GM12878 (cell line): ENCODE data around the gene EEF1AKMT2. TPM values are rescaled to one million over a fixed set of nuclear protein-coding genes. Genes with fewer than 3 reads are reported as not detected.

Source experiments
- ATAC-seq: fragments of 200-7000 bp; cut with Tn5 transposase; 3 replicates; pipeline ENCODE4 v1.9.1; 2020; ENCODE audit warnings: mild to moderate bottlenecking, moderate library complexity
- BruUV-seq: library from RNA; stranded (reverse); fragments of 400-500 nt; replicated peaks from 2 replicates; lab custom pipeline; 2021; lab: Mats Ljungman, UMichigan
- CTCF ChIA-PET: fragments of 300-600 bp; sonication (Branson Sonifier 250); formaldehyde crosslinking; extraction: SDS; loops from one replicate; lab custom pipeline; 2021; ENCODE audit warnings: inconsistent platforms; lab: Yijun Ruan, JAX
- POLR2A ChIA-PET: fragments of 350-600 bp; formaldehyde crosslinking; extraction: SDS; loops from one replicate; lab custom pipeline; 2021; ENCODE audit warnings: inconsistent platforms; lab: Charles Lee
- RAD21 ChIA-PET: fragments of 300-600 bp; sonication (Branson Sonifier 250); formaldehyde crosslinking; loops from one replicate; lab custom pipeline; 2023; ENCODE audit warnings: antibody characterized with exemption; ENCODE audit not compliant: unreplicated experiment; lab: Charles Lee
- SMC1A ChIA-PET: fragments of 300-600 bp; sonication (Branson Sonifier 250); formaldehyde crosslinking; loops from one replicate; lab custom pipeline; 2023; ENCODE audit not compliant: unreplicated experiment, uncharacterized antibody; lab: Charles Lee
- DNase-seq: peaks from one replicate; pipeline ENCODE4 v3.0.0-alpha.2; 2011; ENCODE audit warnings: low read depth, low spot score
- FAIRE-seq: peaks from 3 replicates; lab custom pipeline; 2011; peaks lifted over from hg19 to GRCh38; lab: Jason Lieb, UNC
- H2AFZ ChIP-seq: 2 replicates; pipeline ENCODE4 v1.6.0; 2011; ENCODE audit warnings: low read depth, low read length, control low read depth; ENCODE audit not compliant: control insufficient read depth
- H3K27ac ChIP-seq: 2 replicates; pipeline ENCODE4 v1.5.1; 2011; ENCODE audit warnings: control low read depth; ENCODE audit not compliant: control insufficient read depth, insufficient read depth
- H3K27me3 ChIP-seq, 2 experiments: replicated peaks in 1 of 2; 2 replicates each; pipeline versions ENCODE4 v1.6.0 to v1.6.1; 2011; ENCODE audit warnings: low read length in 1 of 2; ENCODE audit not compliant: control insufficient read depth in 2 of 2, insufficient read depth in 2 of 2
- H3K36me3 ChIP-seq, 2 experiments: 2 replicates each; pipeline ENCODE4 v1.5.1; 2011; ENCODE audit warnings: low read length in 1 of 2; ENCODE audit not compliant: control insufficient read depth in 2 of 2, insufficient read depth in 2 of 2
- H3K4me1 ChIP-seq: 2 replicates; pipeline ENCODE4 v1.6.1; 2011; ENCODE audit warnings: mild to moderate bottlenecking, low read length, moderate library complexity, mixed read lengths; ENCODE audit not compliant: control insufficient read depth, insufficient read depth
- H3K4me2 ChIP-seq: 2 replicates; pipeline ENCODE4 v1.6.0; 2011; ENCODE audit warnings: control low read depth; ENCODE audit not compliant: control insufficient read depth, insufficient read depth
- H3K4me3 ChIP-seq: fragments of 200-600 bp; sonication (generic); 2 replicates; pipeline ENCODE4 v1.5.1; 2016
- H3K79me2 ChIP-seq: 2 replicates; pipeline ENCODE4 v1.6.0; 2011; ENCODE audit warnings: low read length; ENCODE audit not compliant: control insufficient read depth, insufficient read depth
- H3K9ac ChIP-seq: 2 replicates; pipeline ENCODE4 v1.8.0; 2011; ENCODE audit warnings: low read length, control low read depth, mixed read lengths; ENCODE audit not compliant: control insufficient read depth, insufficient read depth
- H3K9me3 ChIP-seq: replicated peaks from 3 replicates; pipeline ENCODE4 v1.5.1; 2011; ENCODE audit warnings: mild to moderate bottlenecking, low read length; ENCODE audit not compliant: control insufficient read depth, insufficient read depth
- H4K20me1 ChIP-seq: 2 replicates; pipeline ENCODE4 v1.6.0; 2011; ENCODE audit not compliant: control insufficient read depth, insufficient read depth
- EGR1 ChIP-seq, 2 experiments: IDR thresholded peaks; 1 replicate in 1 of 2; 2 replicates in 1 of 2; pipeline ENCODE4 v1.6.1; 2011 to 2012; ENCODE audit warnings: low read depth in 2 of 2, low read length in 2 of 2, borderline replicate concordance in 1 of 2, mild to moderate bottlenecking in 1 of 2, moderate library complexity in 1 of 2
- IRF4 ChIP-seq: IDR thresholded peaks from 2 replicates; pipeline ENCODE4 v1.6.1; 2011; ENCODE audit warnings: low read depth, low read length
- KAT2A ChIP-seq: conservative IDR thresholded peaks from 2 replicates; pipeline ENCODE4 v1.6.1; 2011; ENCODE audit warnings: low read depth, low read length; ENCODE audit not compliant: control insufficient read depth
- NBN ChIP-seq: fragments of 450-650 bp; IDR thresholded peaks from 2 replicates; pipeline ENCODE4 v1.6.1; 2016
- POU2F2 ChIP-seq: IDR thresholded peaks from 3 replicates; pipeline ENCODE4 v1.6.1; 2011; ENCODE audit warnings: low read depth, mild to moderate bottlenecking, low read length, borderline replicate concordance
- SMC3 ChIP-seq: IDR thresholded peaks from 2 replicates; pipeline ENCODE4 v1.6.1; 2011; ENCODE audit warnings: low read length, improper control_type of control experiment, borderline replicate concordance
- ZNF274 ChIP-seq: IDR thresholded peaks from one replicate; pipeline ENCODE4 v1.8.0; 2011; ENCODE audit not compliant: insufficient read length, insufficient read depth
- WGBS: methylation state at CpG from one replicate; pipeline ENCODE4 v1.1.6; 2016; ENCODE audit warnings: low lambda C conversion rate; ENCODE audit not compliant: insufficient replicate concordance, insufficient coverage; ENCODE audit errors: missing lambda C conversion rate; 5-methylcytosine and 5-hydroxymethylcytosine counted together
- in situ Hi-C: fragments of 300-500 bp; cut with MboI; formaldehyde crosslinking; loops from 9 replicates; pipeline ENCODE4 v1.14.3; 2018; ENCODE audit warnings: mixed read lengths
- intact Hi-C: fragments of 100-400 bp; cut with micrococcal nuclease; formaldehyde crosslinking; loops from one replicate; pipeline ENCODE4 v1.14.2; 2022; ENCODE audit not compliant: unreplicated experiment
- polyA plus RNA-seq, 11 experiments: library from polyadenylated mRNA; depleted of rRNA in 4 of 11; unstranded in 6 of 11; stranded (reverse) in 5 of 11; fragments of >200 nt; fragmentation: Nextera tagmentation in 4 of 11; fragmentation: Illumina TruSeq in 1 of 11; extraction: Ambion mirVana in 4 of 11; extraction: Trizol in 1 of 11; gene quantifications; 1 replicate in 1 of 11; 2 replicates in 10 of 11; pipeline versions ENCODE4 v1.2.1 to v1.2.3, GENCODE V29; 2011 to 2016; ENCODE audit warnings: inconsistent platforms in 2 of 11, missing spikeins in 2 of 11, low read depth in 1 of 11
- total RNA-seq, 4 experiments: library from RNA; depleted of rRNA in 3 of 4; stranded (reverse); fragments of >200 nt in 3 of 4; fragmentation: Illumina TruSeq in 1 of 4; extraction: Trizol in 1 of 4; gene quantifications; 2 replicates each; pipeline versions ENCODE4 v1.2.1 to v1.2.3, GENCODE V29; 2013 to 2021
- TF ChIP-seq, protein P1 (sequence below): fragments of 450-650 bp; IDR thresholded peaks from 2 replicates; pipeline ENCODE4 v1.6.1; 2017; ENCODE audit warnings: mild to moderate bottlenecking, moderate library complexity
- TF ChIP-seq, protein P2 (sequence below): fragments of 450-650 bp; IDR thresholded peaks from 2 replicates; pipeline ENCODE4 v1.6.1; 2017; ENCODE audit warnings: mild to moderate bottlenecking, moderate library complexity

EEF1AKMT2 gene
- total and polyA plus RNA-seq, 10 of the 15 experiments (the other 5 are each of a cell fraction or from before 2014, with no cell fraction given) = 9.1 to 29.3 (median 23.6) TPM

DNA sequence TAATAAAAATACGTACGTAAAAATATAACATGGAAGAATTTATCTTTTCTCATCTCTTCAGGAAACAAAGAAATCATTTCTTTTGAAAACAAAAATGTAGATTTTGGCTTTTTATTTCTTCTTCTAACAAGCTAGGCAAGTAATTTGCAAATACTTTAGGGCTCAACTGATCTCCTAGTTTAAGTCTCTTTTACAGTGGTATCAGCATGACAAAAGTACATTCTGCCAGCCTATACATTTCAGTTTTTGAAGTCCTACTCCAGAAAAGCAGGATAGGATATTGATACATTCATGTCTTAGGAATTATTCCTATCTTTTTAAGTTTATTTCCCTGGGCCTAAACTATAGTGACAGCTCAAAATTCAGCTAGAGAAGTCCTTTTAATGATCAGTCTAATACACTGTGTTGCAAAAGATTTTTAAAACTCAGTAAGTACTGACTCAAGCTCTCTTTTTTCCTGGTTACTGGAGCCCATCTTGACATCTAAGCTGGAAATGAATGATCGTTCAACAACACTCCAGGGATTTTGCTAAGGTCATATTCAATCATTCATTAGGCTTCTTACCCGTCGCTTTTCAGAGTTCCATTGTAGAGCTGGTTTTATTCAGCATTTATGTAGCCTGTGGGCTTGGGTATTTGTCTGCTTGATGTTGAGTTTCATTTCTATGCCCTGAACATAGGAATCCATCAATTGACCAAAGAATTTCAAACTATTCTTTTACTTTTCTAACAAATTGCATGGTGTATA is 35.4 kb downstream of the EEF1AKMT2 start:
- Histone ChIP-seq H3K27me3 (no peaks in the 10 kb centered on the region), H3K4me2 (no peak overlapping the region), H3K4me3 (no peak overlapping the region), H3K27ac (no peak overlapping the region), H4K20me1 (no peaks in the 10 kb centered on the region), H3K9ac (no peak overlapping the region), H3K4me1 (no peaks in the 10 kb centered on the region), H3K9me3 (no peaks in the 10 kb centered on the region), H2AFZ (no peak overlapping the region), H3K79me2 (no peaks in the 10 kb centered on the region), H3K36me3 (peaks cover 0 to 7% of the 10 kb centered on the region in 2 experiments; a peak in 2 of 4 replicates)
- ChIA-PET CTCF (interaction anchor here (0.6 to 5.2 kb wide), 11 partner anchors 9 to 218 kb away, joined by 3 to 44 read pairs (median 4); no protein-coding TSS in a partner anchor), SMC1A (interaction anchor here (0.8 to 3.2 kb wide), 9 partner anchors 7 to 79 kb away, joined by 3 to 12 read pairs (median 3); no protein-coding TSS in a partner anchor), POLR2A (interaction anchor here (0.8 to 1.9 kb wide), 2 partner anchors 9 to 67 kb away, joined by 3 to 5 read pairs; no protein-coding TSS in a partner anchor), RAD21 (interaction anchor here (1.1 kb wide), 1 partner anchor 9 kb away, joined by 3 read pairs; no protein-coding TSS in a partner anchor)
- TSS peak; percentile 32 for BruUV-seq
- DNase-seq (no peak), FAIRE-seq (no peak), ATAC-seq (no peak)
- TF ChIP-seq SMC3 (no peak), EGR1 (IDR thresholded peaks at IDR 0.05; ENCODE audit: borderline replicate concordance in 1 of 2, low read depth in 2 of 2, low read length in 2 of 2) (no peak), POU2F2 (no peak), KAT2A (no peak), NBN (no peak), ZNF274 (no peak), IRF4 (no peak)
- TF ChIP-seq, protein P1, sequence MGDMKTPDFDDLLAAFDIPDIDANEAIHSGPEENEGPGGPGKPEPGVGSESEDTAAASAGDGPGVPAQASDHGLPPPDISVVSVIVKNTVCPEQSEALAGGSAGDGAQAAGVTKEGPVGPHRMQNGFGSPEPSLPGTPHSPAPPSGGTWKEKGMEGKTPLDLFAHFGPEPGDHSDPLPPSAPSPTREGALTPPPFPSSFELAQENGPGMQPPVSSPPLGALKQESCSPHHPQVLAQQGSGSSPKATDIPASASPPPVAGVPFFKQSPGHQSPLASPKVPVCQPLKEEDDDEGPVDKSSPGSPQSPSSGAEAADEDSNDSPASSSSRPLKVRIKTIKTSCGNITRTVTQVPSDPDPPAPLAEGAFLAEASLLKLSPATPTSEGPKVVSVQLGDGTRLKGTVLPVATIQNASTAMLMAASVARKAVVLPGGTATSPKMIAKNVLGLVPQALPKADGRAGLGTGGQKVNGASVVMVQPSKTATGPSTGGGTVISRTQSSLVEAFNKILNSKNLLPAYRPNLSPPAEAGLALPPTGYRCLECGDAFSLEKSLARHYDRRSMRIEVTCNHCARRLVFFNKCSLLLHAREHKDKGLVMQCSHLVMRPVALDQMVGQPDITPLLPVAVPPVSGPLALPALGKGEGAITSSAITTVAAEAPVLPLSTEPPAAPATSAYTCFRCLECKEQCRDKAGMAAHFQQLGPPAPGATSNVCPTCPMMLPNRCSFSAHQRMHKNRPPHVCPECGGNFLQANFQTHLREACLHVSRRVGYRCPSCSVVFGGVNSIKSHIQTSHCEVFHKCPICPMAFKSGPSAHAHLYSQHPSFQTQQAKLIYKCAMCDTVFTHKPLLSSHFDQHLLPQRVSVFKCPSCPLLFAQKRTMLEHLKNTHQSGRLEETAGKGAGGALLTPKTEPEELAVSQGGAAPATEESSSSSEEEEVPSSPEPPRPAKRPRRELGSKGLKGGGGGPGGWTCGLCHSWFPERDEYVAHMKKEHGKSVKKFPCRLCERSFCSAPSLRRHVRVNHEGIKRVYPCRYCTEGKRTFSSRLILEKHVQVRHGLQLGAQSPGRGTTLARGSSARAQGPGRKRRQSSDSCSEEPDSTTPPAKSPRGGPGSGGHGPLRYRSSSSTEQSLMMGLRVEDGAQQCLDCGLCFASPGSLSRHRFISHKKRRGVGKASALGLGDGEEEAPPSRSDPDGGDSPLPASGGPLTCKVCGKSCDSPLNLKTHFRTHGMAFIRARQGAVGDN = no peak
- TF ChIP-seq, protein P2, sequence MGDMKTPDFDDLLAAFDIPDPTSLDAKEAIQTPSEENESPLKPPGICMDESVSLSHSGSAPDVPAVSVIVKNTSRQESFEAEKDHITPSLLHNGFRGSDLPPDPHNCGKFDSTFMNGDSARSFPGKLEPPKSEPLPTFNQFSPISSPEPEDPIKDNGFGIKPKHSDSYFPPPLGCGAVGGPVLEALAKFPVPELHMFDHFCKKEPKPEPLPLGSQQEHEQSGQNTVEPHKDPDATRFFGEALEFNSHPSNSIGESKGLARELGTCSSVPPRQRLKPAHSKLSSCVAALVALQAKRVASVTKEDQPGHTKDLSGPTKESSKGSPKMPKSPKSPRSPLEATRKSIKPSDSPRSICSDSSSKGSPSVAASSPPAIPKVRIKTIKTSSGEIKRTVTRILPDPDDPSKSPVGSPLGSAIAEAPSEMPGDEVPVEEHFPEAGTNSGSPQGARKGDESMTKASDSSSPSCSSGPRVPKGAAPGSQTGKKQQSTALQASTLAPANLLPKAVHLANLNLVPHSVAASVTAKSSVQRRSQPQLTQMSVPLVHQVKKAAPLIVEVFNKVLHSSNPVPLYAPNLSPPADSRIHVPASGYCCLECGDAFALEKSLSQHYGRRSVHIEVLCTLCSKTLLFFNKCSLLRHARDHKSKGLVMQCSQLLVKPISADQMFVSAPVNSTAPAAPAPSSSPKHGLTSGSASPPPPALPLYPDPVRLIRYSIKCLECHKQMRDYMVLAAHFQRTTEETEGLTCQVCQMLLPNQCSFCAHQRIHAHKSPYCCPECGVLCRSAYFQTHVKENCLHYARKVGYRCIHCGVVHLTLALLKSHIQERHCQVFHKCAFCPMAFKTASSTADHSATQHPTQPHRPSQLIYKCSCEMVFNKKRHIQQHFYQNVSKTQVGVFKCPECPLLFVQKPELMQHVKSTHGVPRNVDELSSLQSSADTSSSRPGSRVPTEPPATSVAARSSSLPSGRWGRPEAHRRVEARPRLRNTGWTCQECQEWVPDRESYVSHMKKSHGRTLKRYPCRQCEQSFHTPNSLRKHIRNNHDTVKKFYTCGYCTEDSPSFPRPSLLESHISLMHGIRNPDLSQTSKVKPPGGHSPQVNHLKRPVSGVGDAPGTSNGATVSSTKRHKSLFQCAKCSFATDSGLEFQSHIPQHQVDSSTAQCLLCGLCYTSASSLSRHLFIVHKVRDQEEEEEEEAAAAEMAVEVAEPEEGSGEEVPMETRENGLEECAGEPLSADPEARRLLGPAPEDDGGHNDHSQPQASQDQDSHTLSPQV = no peak
- in situ Hi-C loops = no loop called here
- intact Hi-C loops = no loop called here
- 96% methylated on average over 5 of the region's 5 CpGs for WGBS
